C4-2B (cell line): ENCODE results near the gene GPHN.

Experiments used
- ZFX ChIP-seq: fragments of 450-650 bp; IDR thresholded peaks from 2 replicates; pipeline ENCODE4 v1.6.1; 2017
- TF ChIP-seq, protein P1 (sequence below): fragments of 450-650 bp; conservative IDR thresholded peaks from 2 replicates; pipeline ENCODE4 v1.5.1; 2017; ENCODE audit warnings: mild to moderate bottlenecking

DNA sequence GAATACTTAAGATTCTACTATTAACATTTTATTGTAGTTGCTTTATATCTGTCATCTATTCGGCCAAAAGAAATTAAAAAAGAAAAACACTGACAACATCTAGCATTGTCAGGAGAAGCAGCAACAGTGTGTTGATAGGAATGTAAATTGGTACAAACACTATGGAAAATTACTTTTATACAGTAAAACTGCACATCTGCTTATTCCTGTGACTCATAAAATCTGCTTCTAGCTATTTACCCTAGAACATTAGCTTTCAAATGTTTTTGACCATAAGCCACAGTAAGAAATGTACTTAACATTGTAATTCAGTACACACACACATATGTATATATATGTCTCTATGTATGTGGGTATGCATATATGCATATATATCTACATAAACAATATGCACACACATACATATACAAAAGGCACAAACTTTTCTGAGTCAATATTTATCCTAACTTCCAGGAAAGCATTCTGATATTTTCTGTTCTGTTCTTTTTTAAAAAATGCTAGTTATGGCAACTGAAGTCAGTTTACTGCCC lies 402.4 kb downstream of the GPHN start:
- TF ChIP-seq, protein P1, sequence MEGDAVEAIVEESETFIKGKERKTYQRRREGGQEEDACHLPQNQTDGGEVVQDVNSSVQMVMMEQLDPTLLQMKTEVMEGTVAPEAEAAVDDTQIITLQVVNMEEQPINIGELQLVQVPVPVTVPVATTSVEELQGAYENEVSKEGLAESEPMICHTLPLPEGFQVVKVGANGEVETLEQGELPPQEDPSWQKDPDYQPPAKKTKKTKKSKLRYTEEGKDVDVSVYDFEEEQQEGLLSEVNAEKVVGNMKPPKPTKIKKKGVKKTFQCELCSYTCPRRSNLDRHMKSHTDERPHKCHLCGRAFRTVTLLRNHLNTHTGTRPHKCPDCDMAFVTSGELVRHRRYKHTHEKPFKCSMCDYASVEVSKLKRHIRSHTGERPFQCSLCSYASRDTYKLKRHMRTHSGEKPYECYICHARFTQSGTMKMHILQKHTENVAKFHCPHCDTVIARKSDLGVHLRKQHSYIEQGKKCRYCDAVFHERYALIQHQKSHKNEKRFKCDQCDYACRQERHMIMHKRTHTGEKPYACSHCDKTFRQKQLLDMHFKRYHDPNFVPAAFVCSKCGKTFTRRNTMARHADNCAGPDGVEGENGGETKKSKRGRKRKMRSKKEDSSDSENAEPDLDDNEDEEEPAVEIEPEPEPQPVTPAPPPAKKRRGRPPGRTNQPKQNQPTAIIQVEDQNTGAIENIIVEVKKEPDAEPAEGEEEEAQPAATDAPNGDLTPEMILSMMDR = no peak
- no peak for TF ChIP-seq ZFX
